Superior temporal gyrus (tissue), 1 donor: ENCODE data around the gene NIBAN1.

Experiments
- DNase-seq: peaks from one replicate; pipeline ENCODE4 v3.0.0-alpha.2; 2016; ENCODE audit errors: extremely low spot score

Gene NIBAN1

DNA sequence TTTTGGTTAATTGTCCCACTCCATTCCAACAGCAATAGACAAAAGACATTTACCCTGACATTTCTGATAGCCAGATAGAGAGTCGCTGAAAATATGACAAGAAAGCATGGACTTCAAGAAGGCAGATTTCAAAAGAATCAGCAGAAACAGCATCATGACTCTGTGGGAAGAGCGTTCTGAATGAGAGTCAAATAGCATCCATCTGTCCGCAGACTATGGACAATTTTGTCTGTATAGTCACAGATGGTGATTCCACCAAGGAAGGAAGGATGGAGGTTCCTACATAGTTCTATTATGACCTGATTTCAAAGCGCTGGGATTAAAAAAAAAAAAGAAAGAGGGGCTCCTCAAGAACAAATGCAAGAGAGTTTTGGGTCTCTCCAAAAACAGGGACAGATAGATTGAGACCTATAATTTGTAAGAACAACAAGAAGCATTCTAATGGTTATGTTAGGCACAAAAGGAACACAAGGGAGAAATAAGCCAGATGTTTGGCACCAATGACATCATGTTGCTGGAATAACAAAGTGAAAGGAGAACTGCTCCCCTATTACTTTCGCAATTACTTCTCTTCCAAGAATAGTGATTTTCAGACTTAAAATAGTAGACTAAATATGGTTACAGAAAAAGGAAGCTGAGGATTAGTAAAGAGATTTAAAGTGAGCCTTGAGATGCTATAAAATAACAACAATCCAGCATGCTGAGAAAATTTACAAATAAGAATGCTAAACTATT lies 28.5 kb downstream of the NIBAN1 start:
- DNase-seq = peak; percentile 22

DNA sequence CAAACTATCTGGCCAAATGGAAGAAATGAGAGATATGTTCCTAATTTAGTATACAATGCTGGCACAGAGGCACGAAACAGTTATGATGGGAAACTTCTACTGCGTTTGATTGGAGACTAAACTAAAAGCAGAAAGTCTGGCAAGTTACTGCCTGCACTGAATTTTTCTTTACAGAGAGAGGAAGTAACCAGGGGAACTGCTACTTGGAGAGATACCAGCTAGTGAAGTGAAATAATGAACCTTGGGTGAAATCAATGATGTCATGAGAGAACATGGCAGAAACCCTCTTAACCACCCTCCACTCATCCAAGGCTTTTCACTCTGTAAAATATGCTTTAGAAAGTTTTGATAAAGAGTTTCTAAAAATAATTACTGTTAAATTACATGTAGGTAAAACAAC lies 29.3 kb downstream of the NIBAN1 start:
- peak; percentile 26 for DNase-seq

DNA sequence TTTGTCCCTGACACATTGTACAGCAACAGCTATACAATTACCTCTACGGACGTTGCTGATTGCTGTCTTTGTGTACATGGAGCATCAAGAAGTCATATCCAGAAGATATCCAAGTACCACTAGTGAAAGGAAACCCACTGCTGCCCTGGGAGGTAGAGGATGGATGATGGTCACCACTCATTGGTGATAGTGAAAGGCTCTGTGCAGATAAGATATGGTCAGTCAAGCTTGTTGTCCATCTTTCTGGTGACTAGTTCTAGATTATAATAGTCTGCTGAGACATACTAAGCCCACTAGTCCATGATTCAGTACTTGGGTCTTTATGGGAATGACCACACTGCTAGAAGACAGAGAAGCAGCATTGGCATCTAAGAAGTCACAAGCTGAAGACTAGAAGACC lies 30.3 kb downstream of the NIBAN1 start:
- DNase-seq = no peak

DNA sequence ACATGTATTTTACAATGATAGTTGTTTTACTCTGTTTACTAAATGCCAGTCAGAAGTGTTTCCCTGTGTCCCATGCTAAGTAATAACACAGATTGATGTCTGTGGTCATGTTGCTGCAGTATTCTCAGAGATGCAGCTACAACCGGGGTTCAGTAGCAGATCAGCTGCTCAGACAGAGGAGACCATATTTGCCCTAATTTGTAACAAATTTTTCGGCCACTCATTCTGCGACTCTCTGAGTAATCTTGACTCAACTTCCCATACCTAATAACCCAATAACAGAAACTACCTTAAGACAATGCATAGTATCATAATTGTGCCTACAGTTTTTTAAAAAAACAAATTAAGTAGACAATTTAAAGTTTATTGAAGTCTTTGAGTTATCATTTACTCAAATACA lies 32.6 kb downstream of the NIBAN1 start:
- DNase-seq = no peak

DNA sequence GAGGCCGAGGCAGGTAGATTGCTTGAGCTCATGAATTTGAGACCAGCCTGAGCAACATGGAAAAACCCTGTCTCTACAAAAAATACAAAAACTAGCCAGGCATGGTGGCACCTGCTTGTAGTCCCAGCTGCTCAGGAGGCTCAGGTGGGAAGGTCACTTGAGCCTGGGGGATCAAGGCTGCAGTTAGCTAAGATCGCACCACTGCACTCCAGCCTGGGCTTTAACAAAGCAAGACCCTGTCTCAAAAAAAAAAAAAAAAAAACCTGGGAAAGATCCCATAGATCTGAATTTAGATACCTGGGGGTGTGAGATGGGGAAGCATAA lies 32.9 kb downstream of the NIBAN1 start:
- no peak for DNase-seq

DNA sequence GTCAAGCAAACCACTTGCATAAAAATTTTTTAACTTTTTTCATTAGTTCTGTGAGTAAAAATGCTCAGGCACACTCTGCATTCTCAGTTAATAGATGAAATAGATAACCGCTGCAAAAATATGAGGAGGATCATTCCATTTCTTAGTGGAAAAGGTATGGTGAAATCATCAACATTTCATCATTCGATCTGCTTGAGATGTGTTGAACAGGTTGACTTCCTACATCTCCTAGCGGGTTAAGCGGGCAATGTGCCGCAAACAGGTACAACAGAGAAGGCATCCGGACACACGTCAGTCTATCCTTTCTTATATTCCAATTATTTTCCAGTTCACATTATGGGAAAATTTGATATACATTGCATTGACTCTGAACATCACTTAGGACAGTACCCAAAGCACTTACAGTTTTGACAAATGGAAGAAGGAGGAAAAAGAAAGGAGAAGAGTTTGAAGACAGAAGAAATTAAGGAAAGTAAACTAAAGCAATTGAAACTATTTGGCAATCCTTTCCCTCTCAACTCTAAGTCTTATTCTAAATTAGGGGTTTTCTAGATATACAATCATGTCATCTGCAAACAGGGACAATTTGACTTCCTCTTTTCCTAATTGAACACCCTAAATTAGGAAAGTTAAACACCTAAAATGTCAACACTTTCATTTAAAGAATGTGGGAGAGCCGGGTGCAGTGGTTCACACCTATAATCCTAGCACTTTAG lies 33.5 kb downstream of the NIBAN1 start:
- no peak for DNase-seq

DNA sequence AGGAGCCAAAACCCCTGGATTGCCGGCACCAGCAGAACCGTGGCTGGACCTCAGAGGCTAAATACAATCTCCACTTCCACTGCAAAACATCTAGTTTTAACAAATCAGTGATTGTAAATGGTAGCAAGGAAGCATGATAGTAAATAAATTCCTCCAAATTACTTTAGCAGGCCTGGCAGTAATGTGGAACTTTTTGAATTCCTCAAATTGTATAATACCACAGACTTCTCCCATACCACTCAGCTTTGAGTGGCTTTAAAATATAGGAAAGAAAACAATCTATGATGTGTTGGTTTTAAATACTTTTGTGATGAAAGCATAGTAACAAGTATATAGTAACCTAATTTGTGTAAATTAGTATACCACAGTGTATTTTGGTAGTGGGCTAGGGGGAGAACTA lies 34.1 kb downstream of the NIBAN1 start:
- no peak for DNase-seq

DNA sequence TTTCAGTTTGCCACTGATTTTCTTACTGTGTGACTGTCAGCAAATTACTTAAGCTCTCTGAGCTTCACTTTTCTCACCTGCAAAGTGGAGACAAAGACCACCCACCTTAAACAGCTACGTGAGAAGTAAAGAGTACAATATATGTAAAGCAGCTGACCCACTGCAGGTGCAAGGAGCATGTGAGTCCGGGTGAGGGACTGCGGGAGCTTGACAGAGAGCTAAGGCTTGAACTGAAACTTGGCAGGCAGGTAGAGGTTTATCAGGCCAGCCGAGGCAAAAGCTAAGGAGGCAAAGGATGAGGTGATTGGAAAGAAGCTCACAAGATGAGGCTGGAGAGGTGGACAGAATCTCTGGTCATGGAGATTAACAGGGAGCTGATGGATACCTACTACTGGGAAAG lies 36.6 kb downstream of the NIBAN1 start:
- no peak for DNase-seq

DNA sequence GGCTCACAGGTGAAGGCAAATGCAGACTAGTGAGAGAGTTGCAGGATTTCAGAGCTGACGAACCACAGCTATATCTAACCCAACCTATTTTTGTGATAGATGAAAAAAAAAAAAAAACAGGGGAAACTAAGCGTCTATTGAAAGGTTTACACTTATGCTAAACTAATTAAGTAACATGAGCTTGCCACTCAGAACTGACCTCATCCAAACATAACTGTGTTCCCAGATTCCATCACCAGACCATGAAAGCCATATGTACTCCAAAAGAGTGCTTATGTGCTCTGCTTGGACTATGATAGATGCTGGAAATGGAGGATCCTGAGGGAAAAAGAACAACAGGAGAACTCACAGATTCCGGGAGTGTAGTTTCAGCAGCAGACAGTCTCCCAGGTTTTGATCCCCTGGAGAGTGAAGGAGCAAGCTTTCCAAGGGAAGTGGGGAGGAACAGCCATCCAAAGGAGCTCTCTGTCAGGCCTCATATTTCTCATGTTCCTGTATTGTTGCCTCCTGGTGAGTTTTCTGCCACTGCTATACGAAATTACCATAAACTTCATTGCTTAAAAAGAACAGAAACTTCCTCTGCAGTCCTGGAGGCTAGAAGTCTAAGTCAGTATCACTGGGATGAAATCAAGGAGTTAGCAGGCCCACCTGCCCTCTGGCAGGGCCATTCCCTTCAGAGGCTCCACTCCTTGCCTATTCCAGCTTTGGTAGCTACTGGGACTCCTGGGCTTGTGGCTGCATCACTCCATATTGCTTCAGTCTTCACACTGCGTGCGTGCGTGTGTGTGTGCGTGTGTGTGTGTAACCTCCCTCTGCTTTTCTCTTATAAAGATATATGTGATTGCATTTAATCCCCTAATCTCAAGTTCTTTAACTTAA lies 38.1 kb downstream of the NIBAN1 start:
- no peak for DNase-seq

DNA sequence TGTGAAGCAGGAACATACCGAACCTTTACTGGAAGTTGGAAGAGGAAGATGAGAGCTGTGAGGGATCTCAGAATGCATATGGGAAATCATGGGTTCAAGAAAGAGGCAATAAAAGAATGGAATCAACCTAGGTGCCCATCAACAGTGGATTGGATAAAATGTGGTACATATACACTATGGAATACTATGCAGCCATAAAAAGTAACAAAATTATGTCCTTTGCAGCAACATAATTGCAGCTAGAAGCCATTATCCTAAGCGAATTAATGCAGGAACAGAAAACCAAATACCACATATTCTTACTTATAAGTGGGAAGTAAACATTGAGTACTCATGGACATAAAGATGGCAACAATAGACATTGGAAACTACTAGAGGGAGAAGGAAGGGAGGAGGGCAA lies 40.4 kb downstream of the NIBAN1 start:
- DNase-seq = no peak

DNA sequence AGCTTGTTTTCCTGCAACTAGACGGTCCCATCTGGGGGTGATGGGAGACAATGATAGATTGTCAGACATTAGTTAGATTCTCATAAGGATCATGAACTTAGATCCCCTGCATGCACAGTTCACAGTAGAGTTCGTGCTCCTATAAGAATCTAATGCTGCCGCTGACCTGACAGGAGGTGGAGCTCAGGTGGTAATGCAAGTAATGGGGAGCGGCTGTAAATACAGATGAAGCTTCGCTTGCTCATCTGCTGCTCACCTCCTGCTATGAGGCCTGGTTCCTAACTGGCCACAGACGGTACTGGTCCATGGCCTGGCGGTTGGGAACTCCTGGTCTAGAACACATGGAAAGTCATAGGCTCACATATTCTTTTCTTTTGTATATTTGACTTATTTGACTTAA lies 42.0 kb downstream of the NIBAN1 start:
- no peak for DNase-seq

DNA sequence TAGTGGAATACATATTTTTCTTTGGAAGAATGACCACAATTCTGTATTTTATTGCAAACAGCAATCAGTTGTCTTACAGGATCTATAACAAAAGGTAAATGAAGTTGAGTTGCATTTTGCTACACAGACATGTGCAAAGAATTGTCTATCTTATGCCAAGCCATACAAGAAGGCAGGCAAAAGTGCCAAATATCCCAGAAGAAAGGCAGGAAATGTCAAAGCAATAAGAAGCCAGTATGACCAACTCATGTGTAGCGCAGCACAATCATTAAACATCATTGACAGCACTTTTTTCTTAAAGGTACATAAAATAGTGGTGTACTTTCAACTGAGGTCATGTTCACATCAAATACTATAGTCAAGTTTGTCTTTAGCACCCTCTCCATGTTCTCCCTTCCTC lies 42.7 kb downstream of the NIBAN1 start:
- no peak for DNase-seq

DNA sequence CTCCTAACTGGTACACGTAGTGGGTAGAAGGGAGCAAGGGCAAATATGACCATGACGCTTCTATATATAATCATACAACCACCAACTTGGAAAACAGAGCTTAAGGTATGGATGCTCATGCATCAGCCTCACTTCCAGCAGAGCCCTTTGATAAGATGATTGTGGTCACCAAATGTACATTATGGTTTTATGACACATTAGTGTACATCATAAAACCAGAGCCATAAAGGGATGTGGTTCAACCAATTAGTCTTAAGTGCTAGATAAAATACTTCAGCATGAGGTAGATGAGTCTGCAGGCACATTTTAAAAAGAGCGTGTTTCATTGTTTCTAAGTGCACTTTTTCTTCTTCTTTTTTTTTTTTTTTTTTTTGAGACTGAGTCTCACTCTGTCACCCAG lies 43.7 kb downstream of the NIBAN1 start:
- no peak for DNase-seq

DNA sequence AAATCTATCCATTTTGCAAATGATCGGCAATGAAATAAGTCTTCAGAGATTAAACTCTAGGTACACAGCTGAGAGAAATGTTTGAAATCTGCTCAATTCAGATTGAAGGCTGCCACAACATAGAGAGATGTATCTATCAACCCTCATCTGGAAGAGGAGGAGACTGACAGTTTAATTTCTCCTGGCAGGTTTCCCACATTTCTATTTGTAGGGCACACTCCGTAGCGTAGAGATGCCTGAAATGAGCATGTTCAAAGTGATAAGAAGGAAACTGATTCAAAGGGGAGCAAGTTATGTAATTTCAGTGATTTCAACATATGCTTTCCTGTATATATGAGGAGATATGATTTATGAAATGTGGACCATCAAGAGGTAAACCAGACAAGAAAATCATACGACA lies 44.1 kb downstream of the NIBAN1 start:
- no peak for DNase-seq

DNA sequence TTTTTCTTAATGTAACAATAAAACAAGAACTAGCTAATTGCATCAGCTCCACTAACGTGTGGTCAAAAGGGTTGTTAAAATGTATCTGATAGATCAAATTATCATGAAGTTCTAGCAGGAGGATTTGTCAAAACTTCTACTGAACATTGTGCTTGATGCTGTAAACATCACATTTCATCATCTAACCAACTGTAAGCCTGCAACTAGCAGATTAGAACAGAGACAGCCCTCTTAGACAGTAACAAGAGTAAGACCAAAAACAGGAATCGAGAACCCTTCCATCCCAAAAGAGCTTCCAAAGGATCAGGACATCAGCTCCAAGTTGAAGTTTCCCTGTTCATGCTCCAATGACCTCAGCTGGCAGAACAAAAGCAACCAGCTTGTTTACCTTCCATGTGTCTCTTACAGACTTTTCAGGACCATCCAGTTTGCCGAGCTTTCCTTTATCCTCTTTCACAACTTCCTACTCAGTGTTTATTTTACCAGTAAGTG lies 44.6 kb downstream of the NIBAN1 start:
- no peak for DNase-seq

DNA sequence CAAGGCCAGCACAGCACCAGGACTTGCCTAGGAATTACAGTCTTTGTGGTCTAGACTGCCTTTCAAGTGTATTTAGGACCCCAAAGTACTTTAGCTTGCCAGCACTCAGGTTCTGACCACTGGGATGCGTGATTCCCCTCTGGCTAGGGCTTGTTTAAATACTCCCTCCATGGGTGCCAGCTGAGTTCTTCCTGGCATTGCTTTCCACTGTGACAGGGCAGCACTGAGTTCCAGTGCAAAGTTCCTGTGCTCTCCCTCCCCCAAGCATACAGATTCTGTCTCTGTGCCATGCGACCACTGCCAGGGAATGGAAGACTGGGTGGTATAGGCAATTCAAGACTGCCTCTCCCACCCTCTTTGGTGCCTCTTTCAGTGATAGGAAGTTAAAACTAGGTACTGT lies 45.9 kb downstream of the NIBAN1 start:
- no peak for DNase-seq
